Spleen (tissue), 11 donors: ENCODE data around the gene VWA1. TPM values are rescaled to one million over a fixed set of nuclear protein-coding genes. Genes with fewer than 3 reads are reported as not detected.
A peak's percentile ranks its signal among the peaks of the same experiment; 100 is the strongest.
"Not testable (repeated sequence)": the region's sequence is repeated elsewhere in the genome, so short reads cannot be mapped to it uniquely, and the experiment has no call there.

ENCODE experiments used
- DNase-seq: peaks from one replicate; pipeline ENCODE4 v3.0.0-alpha.2; 2020
- H3K27ac ChIP-seq, 8 donors: fragments of 200-600 bp; sonication (generic) in 7 of 8; 1 replicate in 4 of 8; 2 replicates in 4 of 8; pipeline versions ENCODE4 v1.5.0 to v1.8.0; 2016 to 2021; ENCODE audit warnings: inconsistent platforms in 4 of 8, mild to moderate bottlenecking in 4 of 8, moderate library complexity in 1 of 8
- H3K27me3 ChIP-seq, 7 donors: fragments of 200-600 bp; sonication (generic) in 6 of 7; replicated peaks in 1 of 7; 1 replicate in 4 of 7; 2 replicates in 3 of 7; pipeline versions ENCODE4 v1.5.0 to v1.8.0; 2016 to 2021; ENCODE audit warnings: inconsistent platforms in 3 of 7, mild to moderate bottlenecking in 1 of 7
- H3K36me3 ChIP-seq, 6 donors: fragments of 200-600 bp; sonication (generic) in 5 of 6; 1 replicate in 4 of 6; 2 replicates in 2 of 6; pipeline versions ENCODE4 v1.5.0 to v1.8.0; 2016 to 2021; ENCODE audit warnings: inconsistent platforms in 2 of 6
- H3K4me1 ChIP-seq, 6 donors: fragments of 200-600 bp; sonication (generic) in 5 of 6; 1 replicate in 3 of 6; 2 replicates in 3 of 6; pipeline versions ENCODE4 v1.5.0 to v1.8.0; 2016 to 2021; ENCODE audit warnings: inconsistent platforms in 3 of 6
- H3K4me3 ChIP-seq, 8 donors: fragments of 200-600 bp; sonication (generic) in 7 of 8; 1 replicate in 4 of 8; 2 replicates in 4 of 8; pipeline versions ENCODE4 v1.5.0 to v1.8.0; 2016 to 2021; ENCODE audit warnings: inconsistent platforms in 4 of 8, mild to moderate bottlenecking in 4 of 8, moderate library complexity in 2 of 8
- H3K9me3 ChIP-seq, 8 donors: fragments of 200-600 bp; sonication (generic) in 7 of 8; 1 replicate in 4 of 8; 2 replicates in 4 of 8; pipeline versions ENCODE4 v1.5.0 to v1.8.0; 2016 to 2021; ENCODE audit warnings: inconsistent platforms in 4 of 8
- CTCF ChIP-seq, 11 experiments: fragments of 200-600 bp in 7 of 11; fragments of 450-650 bp in 4 of 11; sonication (generic) in 4 of 11; IDR thresholded peaks in 8 of 11; conservative IDR thresholded peaks in 3 of 11; 1 replicate in 7 of 11; 2 replicates in 4 of 11; pipeline versions ENCODE4 v1.4.0 to v1.8.0; 2016 to 2021; ENCODE audit warnings: antibody characterized with exemption in 11 of 11, inconsistent platforms in 4 of 11, mild to moderate bottlenecking in 1 of 11
- POLR2A ChIP-seq, 3 donors: fragments of 450-650 bp; IDR thresholded peaks; one replicate each; pipeline ENCODE4 v1.5.1; 2017; ENCODE audit warnings: antibody characterized with exemption in 3 of 3, mild to moderate bottlenecking in 1 of 3
- POLR2AphosphoS5 ChIP-seq, 3 donors: sonication (generic); formaldehyde crosslinking; IDR thresholded peaks; one replicate each; pipeline ENCODE4 v1.5.1; 2017; ENCODE audit warnings: antibody characterized with exemption in 3 of 3
- WGBS, 5 donors: extraction: QIAGEN DNeasy Blood & Tissue Kit in 3 of 5; methylation state at CpG; one replicate each; pipeline versions ENCODE4 v1.1.5 to v1.1.7; 2013 to 2018; 5-methylcytosine and 5-hydroxymethylcytosine counted together
- intact Hi-C: fragments of 100-400 bp; cut with DNase I; formaldehyde crosslinking; loops from one replicate; pipeline ENCODE4 v1.15.0; 2023; ENCODE audit warnings: low total_unique reads
- polyA plus RNA-seq, 3 donors: library from polyadenylated mRNA; stranded (reverse); fragments of 200-250 nt; gene quantifications; one replicate each; pipeline ENCODE4 v1.2.1, GENCODE V29; 2013
- total RNA-seq, 7 donors: library from RNA; depleted of rRNA in 3 of 7; stranded (reverse); fragments of >200 nt in 3 of 7; fragmentation: NEBNext Ultra II Directional in 4 of 7; extraction: Animal tissue kit (Norgen Biotek cat#: 25700) in 4 of 7; gene quantifications; one replicate each; pipeline versions ENCODE4 v1.1.0 to v1.2.1, GENCODE V29; 2016 to 2021
- donor health status: healthy with polysubstance abuse.
- donor health status: DM: no; HTN: no; CAD: no; lungs with moderate emphysema.
- donor health status: DM: no; HTN: no; CAD: no.
- donor health status: Bipolar disorder and iron deficiency.
- donor health status: healthy.
- donor health status: DM: no; HTN: no; CAD: no.
- donor health status: DM: yes; HTN: yes; CAD: no.

Gene VWA1
- total and polyA plus RNA-seq, 10 donors, result 3.9 to 18.0 (median 12.4) TPM

DNA sequence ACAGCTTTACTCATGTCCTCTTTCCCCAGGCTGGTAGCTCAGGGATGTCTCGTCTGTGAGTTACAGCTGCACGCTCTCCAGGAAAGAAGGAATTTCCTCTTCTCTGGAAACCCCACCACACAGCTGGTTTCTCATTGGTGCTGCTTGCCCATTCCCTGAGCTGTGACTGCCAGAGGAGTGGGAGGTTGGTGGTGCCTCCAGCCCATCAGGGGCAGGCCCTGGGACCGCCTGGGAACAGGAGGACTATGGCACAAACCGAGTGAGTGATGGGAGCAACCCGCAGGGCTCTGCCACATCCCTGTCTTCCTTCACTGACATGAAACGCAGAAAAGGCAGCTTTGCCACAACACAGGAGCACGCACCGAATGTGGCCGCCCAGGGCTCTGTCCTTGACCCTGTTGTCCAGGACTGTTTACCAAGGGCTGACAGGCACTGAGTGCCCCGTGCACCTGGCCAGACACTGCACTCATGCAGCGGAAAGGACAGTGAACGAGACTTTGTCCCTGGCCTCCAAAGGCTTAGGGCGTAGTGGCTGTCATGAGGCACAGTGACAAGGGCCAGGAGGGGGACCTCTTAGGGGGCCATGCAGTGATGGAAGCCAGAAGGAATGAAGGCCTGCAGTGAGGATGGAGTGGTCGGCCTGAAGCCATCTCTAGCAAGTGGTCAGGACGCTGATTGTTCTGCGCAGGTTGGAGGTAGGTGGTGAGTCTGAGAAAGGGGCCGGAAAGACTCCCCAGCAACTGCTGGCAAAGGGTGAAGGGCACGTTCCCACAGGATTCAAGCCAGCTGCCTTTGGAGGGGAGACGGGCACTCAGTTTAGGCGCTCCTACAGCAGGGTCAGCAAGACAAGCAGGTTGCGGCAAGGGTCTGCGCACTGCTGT, 34.7 kb upstream of the VWA1 start:
- TF ChIP-seq POLR2AphosphoS5 (IDR thresholded peaks at IDR 0.05) (peak; percentile 38 to 65 (median 50)), CTCF (IDR thresholded peaks at IDR 0.05 in 8 of 11, conservative IDR thresholded peaks at IDR 0.05 in 3 of 11) (no peak)
- Histone ChIP-seq H3K27ac (peak overlapping the region in 5 of 8 donors; percentile 88 to 94 (median 92)), H3K4me1 (peaks cover 22 to 93% (median 73%) of the 10 kb centered on the region in 6 donors), H3K9me3 (no peaks in the 10 kb centered on the region), H3K27me3 (no peaks in the 10 kb centered on the region), H3K36me3 (peaks cover 0 to 80% (median 73%) of the 10 kb centered on the region in 6 donors), H3K4me3 (peak overlapping the region in 6 of 8 donors; percentile 92 to 100 (median 98))
- 80 to 86% (median 83%) methylated on average over 18 to 22 of the region's 22 CpGs for WGBS, 5 donors
- intact Hi-C loops, result no loop called here
- no peak for DNase-seq

- Histone ChIP-seq H3K4me1 (peaks cover 29 to 93% (median 75%) of the 10 kb centered on the region in 6 donors), H3K4me3 (no peak overlapping the region), H3K27ac (no peak overlapping the region), H3K27me3 (no peaks in the 10 kb centered on the region), H3K9me3 (no peaks in the 10 kb centered on the region), H3K36me3 (peaks cover 0 to 78% (median 66%) of the 10 kb centered on the region in 6 donors)
- TF ChIP-seq CTCF (IDR thresholded peaks at IDR 0.05 in 8 of 11, conservative IDR thresholded peaks at IDR 0.05 in 3 of 11) (no peak), POLR2AphosphoS5 (IDR thresholded peaks at IDR 0.05) (peak in 1 of 3 donors; percentile 2)
- no peak for DNase-seq
- intact Hi-C loops, result no loop called here
- 83 to 93% (median 92%) methylated on average over 7 of the region's 7 CpGs for WGBS, 5 donors
Observed at GRCh38 chr1:1401457-1402010, 34.0 kb upstream of the VWA1 start.

DNA sequence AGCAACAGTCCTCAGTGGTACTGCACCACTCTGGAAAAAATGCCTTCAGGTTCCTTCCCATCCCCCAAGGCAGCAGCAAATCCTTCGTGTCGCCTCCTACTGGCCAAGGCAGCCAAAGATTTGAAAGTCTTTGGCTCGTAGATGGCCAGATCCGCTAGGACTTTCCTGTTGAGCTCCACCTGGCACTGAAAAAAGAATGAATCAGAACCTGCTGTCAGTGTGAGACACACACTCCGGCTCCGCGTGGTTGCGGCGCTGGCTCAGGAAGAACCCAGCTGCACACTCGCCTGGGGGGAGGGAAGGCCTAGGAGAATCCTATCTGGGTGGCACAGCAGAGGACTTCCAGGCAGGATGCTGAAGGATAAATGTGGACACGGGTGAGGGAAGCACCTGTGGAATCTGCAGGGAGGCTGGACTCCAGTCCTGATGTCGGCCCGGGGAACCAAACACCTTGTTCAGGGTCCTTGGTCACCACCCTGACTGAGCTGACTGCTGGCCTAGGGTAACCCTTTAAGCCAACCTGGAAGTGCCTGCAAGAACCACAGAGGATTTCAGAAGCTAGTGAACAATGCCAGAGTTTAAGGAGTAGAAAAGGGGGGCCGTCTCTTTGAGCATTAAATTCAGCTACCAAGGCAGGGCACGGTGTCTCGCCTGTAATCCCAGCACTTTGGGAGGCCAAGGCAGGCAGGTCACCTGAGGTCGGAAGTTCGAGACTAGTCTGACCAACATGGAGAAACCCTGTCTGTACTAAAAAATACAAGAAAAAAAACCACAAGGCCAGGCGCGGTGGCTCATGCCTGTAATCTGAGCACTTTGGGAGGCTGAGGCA, 33.2 kb upstream of the VWA1 start:
- H3K4me1 ChIP-seq, result peaks cover 29 to 90% (median 69%) of the 10 kb centered on the region in 6 donors
- H3K9me3 ChIP-seq, result no peaks in the 10 kb centered on the region
- H3K27me3 ChIP-seq, result no peaks in the 10 kb centered on the region
- H3K36me3 ChIP-seq, result peaks cover 0 to 71% (median 58%) of the 10 kb centered on the region in 6 donors
- H3K27ac ChIP-seq, result peak overlapping the region in 1 of 8 donors; percentile 4
- 75 to 90% (median 82%) methylated on average over 20 of the region's 20 CpGs for WGBS, 5 donors
- no peak overlapping the region for H3K4me3 ChIP-seq
- TF ChIP-seq POLR2AphosphoS5 (IDR thresholded peaks at IDR 0.05), result peak in 2 of 3 donors; percentile 19 to 50
- TF ChIP-seq CTCF (IDR thresholded peaks at IDR 0.05 in 8 of 11, conservative IDR thresholded peaks at IDR 0.05 in 3 of 11), result peak in 4 of 11 experiments; percentile 13 to 32 (median 24)
- no peak for TF ChIP-seq POLR2A (IDR thresholded peaks at IDR 0.05)
- no peak for DNase-seq
- intact Hi-C loops, result no loop called here

- H3K36me3 ChIP-seq, result peaks cover 0 to 64% (median 52%) of the 10 kb centered on the region in 6 donors
- H3K4me1 ChIP-seq, result peaks cover 24 to 89% (median 67%) of the 10 kb centered on the region in 6 donors
- H3K27ac ChIP-seq, result peak overlapping the region in 2 of 8 donors; percentile 1 to 28
- 84 to 92% (median 90%) methylated on average over 9 of the region's 9 CpGs for WGBS, 5 donors
- H3K9me3 ChIP-seq, intact Hi-C loops, DNase-seq, H3K4me3 ChIP-seq, H3K27me3 ChIP-seq: not testable (repeated sequence)
Observed at GRCh38 chr1:1402901-1403392, 32.5 kb upstream of the VWA1 start.
